ENCODE data around the gene CREBRF. TPM values are rescaled to one million over a fixed set of nuclear protein-coding genes. Genes with fewer than 3 reads are reported as not detected.

Gene CREBRF
- total and polyA plus RNA-seq, 4 donors = 2.0 to 12.0 (median 7.7) TPM

GRCh38 chr5:173065155-173065554 is 9.0 kb downstream of the CREBRF start:
- no peaks in the 10 kb centered on the region for H3K9me3 ChIP-seq (ENCODE audit: control insufficient read depth in 4 of 4, low read length in 3 of 4)
- H3K4me1 ChIP-seq (ENCODE audit: control insufficient read depth in 4 of 4, insufficient read depth in 4 of 4, low read length in 3 of 4) = peaks cover 1 to 11% (median 7%) of the 10 kb centered on the region in 4 donors
- no peak overlapping the region for H3K27ac ChIP-seq (ENCODE audit: low read depth in 1 of 2, low read length in 2 of 2)
- H3K36me3 ChIP-seq (ENCODE audit: control insufficient read depth in 4 of 4, insufficient read depth in 3 of 4, low read depth in 1 of 4, low read length in 3 of 4) = no peaks in the 10 kb centered on the region
- no peaks in the 10 kb centered on the region for H3K27me3 ChIP-seq (ENCODE audit: control insufficient read depth in 4 of 4, insufficient read depth in 4 of 4, low read length in 3 of 4)
- H3K9ac ChIP-seq (ENCODE audit: low read depth in 1 of 2, low read length in 2 of 2) = no peak overlapping the region
- no peak for TF ChIP-seq MAX (IDR thresholded peaks at IDR 0.05)
- no peak for TF ChIP-seq ZBTB33 (IDR thresholded peaks at IDR 0.05)
- no peak for TF ChIP-seq SP1 (IDR thresholded peaks at IDR 0.05)
- TF ChIP-seq NR2F2 (IDR thresholded peaks at IDR 0.05) = no peak
- TF ChIP-seq EGR1 (IDR thresholded peaks at IDR 0.05; ENCODE audit: low read depth in 2 of 2) = no peak
- no peak for TF ChIP-seq YY1 (IDR thresholded peaks at IDR 0.05)
- TF ChIP-seq FOXA1 (IDR thresholded peaks at IDR 0.05) = no peak
- TF ChIP-seq FOXA2 (IDR thresholded peaks at IDR 0.05) = no peak
- TF ChIP-seq REST (IDR thresholded peaks at IDR 0.05) = no peak
- no peak for TF ChIP-seq TAF1 (conservative IDR thresholded peaks at IDR 0.05)
- no peak for TF ChIP-seq ATF3 (IDR thresholded peaks at IDR 0.05)
- TF ChIP-seq RAD21 (IDR thresholded peaks at IDR 0.05) = no peak
- TF ChIP-seq GABPA (IDR thresholded peaks at IDR 0.05 in 1 of 2, conservative IDR thresholded peaks at IDR 0.05 in 1 of 2) = no peak
- no peak for TF ChIP-seq HNF4A (conservative IDR thresholded peaks at IDR 0.05)
- TF ChIP-seq CTCF (IDR thresholded peaks at IDR 0.05; ENCODE audit: low read depth, low read length, missing input control) = no peak
- no peak for TF ChIP-seq HNF4G (IDR thresholded peaks at IDR 0.05)
- no peak for TF ChIP-seq RXRA (IDR thresholded peaks at IDR 0.05)
- no peak for DNase-seq (ENCODE audit: low spot score)
- H3K4me3 ChIP-seq (ENCODE audit: low read depth in 1 of 3, low read length in 3 of 3) = no peak overlapping the region

GRCh38 chr5:173069671-173070070 is 13.5 kb downstream of the CREBRF start:
- TF ChIP-seq REST (IDR thresholded peaks at IDR 0.05) = no peak
- TF ChIP-seq EGR1 (IDR thresholded peaks at IDR 0.05; ENCODE audit: low read depth in 2 of 2) = no peak
- no peak for TF ChIP-seq RXRA (IDR thresholded peaks at IDR 0.05)
- TF ChIP-seq HNF4G (IDR thresholded peaks at IDR 0.05) = no peak
- TF ChIP-seq JUND (IDR thresholded peaks at IDR 0.05) = no peak
- TF ChIP-seq GABPA (IDR thresholded peaks at IDR 0.05 in 1 of 2, conservative IDR thresholded peaks at IDR 0.05 in 1 of 2) = no peak
- no peak for TF ChIP-seq ATF3 (IDR thresholded peaks at IDR 0.05)
- TF ChIP-seq MAX (IDR thresholded peaks at IDR 0.05) = no peak
- TF ChIP-seq ZBTB33 (IDR thresholded peaks at IDR 0.05) = no peak
- WGBS = 74% methylated on average over 7 of the region's 7 CpGs
- Histone ChIP-seq H3K27ac (ENCODE audit: low read depth in 1 of 2, low read length in 2 of 2) (no peak overlapping the region), H3K9me3 (ENCODE audit: control insufficient read depth in 4 of 4, low read length in 3 of 4) (no peaks in the 10 kb centered on the region), H3K4me1 (ENCODE audit: control insufficient read depth in 4 of 4, insufficient read depth in 4 of 4, low read length in 3 of 4) (peaks cover 1 to 18% (median 10%) of the 10 kb centered on the region in 4 donors), H3K36me3 (ENCODE audit: control insufficient read depth in 4 of 4, insufficient read depth in 3 of 4, low read depth in 1 of 4, low read length in 3 of 4) (no peaks in the 10 kb centered on the region), H3K9ac (ENCODE audit: low read depth in 1 of 2, low read length in 2 of 2) (no peak overlapping the region), H3K27me3 (ENCODE audit: control insufficient read depth in 4 of 4, insufficient read depth in 4 of 4, low read length in 3 of 4) (no peaks in the 10 kb centered on the region), H3K4me3 (ENCODE audit: low read depth in 1 of 3, low read length in 3 of 3) (no peak overlapping the region)
- no peak for DNase-seq (ENCODE audit: low spot score)
